Measurements from ENCODE around the gene MTR. TPM values are rescaled to one million over a fixed set of nuclear protein-coding genes. Genes with fewer than 3 reads are reported as not detected.

MTR gene
- total RNA-seq, 1 experiment from 2014 or later, result 14.2 TPM

DNA sequence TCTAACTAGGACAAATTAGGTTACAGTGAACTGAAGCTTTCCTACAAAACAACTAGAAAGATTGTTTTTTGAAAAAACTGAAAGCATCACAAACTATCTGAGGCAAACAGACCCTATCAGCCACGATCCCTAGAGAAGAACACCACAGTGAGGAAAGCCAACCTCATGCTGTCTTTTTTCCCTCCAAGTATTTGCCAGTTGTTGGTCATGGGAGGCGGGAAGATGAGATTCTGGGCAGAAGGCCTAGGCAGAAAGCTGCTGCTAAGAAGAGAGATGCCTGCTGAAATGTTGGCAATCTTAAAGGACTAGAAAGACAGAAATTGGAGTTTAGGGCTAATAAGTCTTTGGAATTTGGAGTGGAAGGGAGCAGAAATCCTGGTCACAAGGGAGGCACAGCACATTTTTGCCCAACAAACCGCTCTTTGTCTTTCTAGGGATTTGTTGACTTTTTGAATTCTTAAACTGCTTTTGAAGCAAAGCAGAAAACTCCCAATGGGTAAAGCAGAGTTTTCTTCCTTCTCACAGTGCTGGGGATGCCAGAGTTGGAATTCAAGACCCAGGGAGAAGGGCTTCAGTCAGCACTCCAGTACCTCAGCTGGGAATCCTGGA, 125.3 kb downstream of the MTR start:
- Histone ChIP-seq H3K9ac (ENCODE audit: low read length) (no peak overlapping the region), H3K4me3 (ENCODE audit: low read length) (no peak overlapping the region), H3K36me3 (ENCODE audit: low read depth, low read length) (no peaks in the 10 kb centered on the region), H3K79me2 (ENCODE audit: low read length) (no peaks in the 10 kb centered on the region), H4K20me1 (ENCODE audit: low read length) (no peaks in the 10 kb centered on the region), H3K9me2 (replicated peaks; ENCODE audit: low read length) (no peaks in the 10 kb centered on the region), H3F3A (ENCODE audit: low read length, unreplicated experiment) (no peaks in the 10 kb centered on the region), H3K4me2 (ENCODE audit: low read length) (no peak overlapping the region), H3K27ac (ENCODE audit: low read length) (no peak overlapping the region), H3K4me1 (ENCODE audit: insufficient read depth, low read length) (no peaks in the 10 kb centered on the region), H3K9me3 (ENCODE audit: low read length) (no peaks in the 10 kb centered on the region), H2AFZ (ENCODE audit: low read length) (no peak overlapping the region), H3K27me3 (ENCODE audit: low read length) (peaks cover 6% of the 10 kb centered on the region; the same call in 1 of the 2 replicates)
- no TSS peak for BruUV-seq (replicated peaks)
- ChIA-PET POLR2A (ENCODE audit: unreplicated experiment) (no interaction called here), CTCF (no interaction called here)
- intact Hi-C loops (cut with micrococcal nuclease), result no loop called here
- TF ChIP-seq, protein P1, sequence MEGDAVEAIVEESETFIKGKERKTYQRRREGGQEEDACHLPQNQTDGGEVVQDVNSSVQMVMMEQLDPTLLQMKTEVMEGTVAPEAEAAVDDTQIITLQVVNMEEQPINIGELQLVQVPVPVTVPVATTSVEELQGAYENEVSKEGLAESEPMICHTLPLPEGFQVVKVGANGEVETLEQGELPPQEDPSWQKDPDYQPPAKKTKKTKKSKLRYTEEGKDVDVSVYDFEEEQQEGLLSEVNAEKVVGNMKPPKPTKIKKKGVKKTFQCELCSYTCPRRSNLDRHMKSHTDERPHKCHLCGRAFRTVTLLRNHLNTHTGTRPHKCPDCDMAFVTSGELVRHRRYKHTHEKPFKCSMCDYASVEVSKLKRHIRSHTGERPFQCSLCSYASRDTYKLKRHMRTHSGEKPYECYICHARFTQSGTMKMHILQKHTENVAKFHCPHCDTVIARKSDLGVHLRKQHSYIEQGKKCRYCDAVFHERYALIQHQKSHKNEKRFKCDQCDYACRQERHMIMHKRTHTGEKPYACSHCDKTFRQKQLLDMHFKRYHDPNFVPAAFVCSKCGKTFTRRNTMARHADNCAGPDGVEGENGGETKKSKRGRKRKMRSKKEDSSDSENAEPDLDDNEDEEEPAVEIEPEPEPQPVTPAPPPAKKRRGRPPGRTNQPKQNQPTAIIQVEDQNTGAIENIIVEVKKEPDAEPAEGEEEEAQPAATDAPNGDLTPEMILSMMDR (conservative IDR thresholded peaks at IDR 0.05; ENCODE audit: low read depth, low read length), result no peak
- ATAC-seq, result no peak
- no peak for DNase-seq

GRCh38 chr1:236921610-236922009, 126.5 kb downstream of the MTR start:
- Histone ChIP-seq H2AFZ (ENCODE audit: low read length) (no peak overlapping the region), H3K79me2 (ENCODE audit: low read length) (no peaks in the 10 kb centered on the region), H3K27me3 (ENCODE audit: low read length) (peaks cover 11% of the 10 kb centered on the region; the same call in 1 of the 2 replicates), H3K27ac (ENCODE audit: low read length) (no peak overlapping the region), H3F3A (ENCODE audit: low read length, unreplicated experiment) (no peaks in the 10 kb centered on the region), H3K4me1 (ENCODE audit: insufficient read depth, low read length) (no peaks in the 10 kb centered on the region), H3K9ac (ENCODE audit: low read length) (no peak overlapping the region), H3K36me3 (ENCODE audit: low read depth, low read length) (no peaks in the 10 kb centered on the region), H4K20me1 (ENCODE audit: low read length) (no peaks in the 10 kb centered on the region), H3K9me2 (replicated peaks; ENCODE audit: low read length) (no peaks in the 10 kb centered on the region), H3K4me2 (ENCODE audit: low read length) (no peak overlapping the region), H3K4me3 (ENCODE audit: low read length) (no peak overlapping the region), H3K9me3 (ENCODE audit: low read length) (no peaks in the 10 kb centered on the region)
- CTCF ChIA-PET, result no interaction called here
- POLR2A ChIA-PET (ENCODE audit: unreplicated experiment), result no interaction called here
- ATAC-seq (no peak), DNase-seq (no peak)
- BruUV-seq (replicated peaks), result no TSS peak
- no peak for TF ChIP-seq EZH2phosphoT487 (IDR thresholded peaks at IDR 0.05; ENCODE audit: borderline replicate concordance, low read length)
- no peak for TF ChIP-seq EZH2 (IDR thresholded peaks at IDR 0.05; ENCODE audit: low read length, unreplicated experiment)
- TF ChIP-seq, protein P1 (conservative IDR thresholded peaks at IDR 0.05; ENCODE audit: low read depth, low read length), result no peak
- intact Hi-C loops (cut with micrococcal nuclease), result no loop called here

- H3K9me3 ChIP-seq (ENCODE audit: low read length), result no peaks in the 10 kb centered on the region
- H3F3A ChIP-seq (ENCODE audit: low read length, unreplicated experiment), result no peaks in the 10 kb centered on the region
- CTCF ChIA-PET, result no interaction called here
- no peaks in the 10 kb centered on the region for H3K79me2 ChIP-seq (ENCODE audit: low read length)
- H3K27me3 ChIP-seq (ENCODE audit: low read length), result peaks cover 11% of the 10 kb centered on the region; the same call in 1 of the 2 replicates
- H3K36me3 ChIP-seq (ENCODE audit: low read depth, low read length), result no peaks in the 10 kb centered on the region
- H3K9me2 ChIP-seq (replicated peaks; ENCODE audit: low read length), result no peaks in the 10 kb centered on the region
- no peak overlapping the region for H3K4me3 ChIP-seq (ENCODE audit: low read length)
- ATAC-seq (no peak), DNase-seq (no peak)
- no peaks in the 10 kb centered on the region for H4K20me1 ChIP-seq (ENCODE audit: low read length)
- BruUV-seq (replicated peaks), result no TSS peak
- H3K4me1 ChIP-seq (ENCODE audit: insufficient read depth, low read length), result no peaks in the 10 kb centered on the region
- TF ChIP-seq, protein P1 (conservative IDR thresholded peaks at IDR 0.05; ENCODE audit: low read depth, low read length), result no peak
- TF ChIP-seq EZH2 (IDR thresholded peaks at IDR 0.05; ENCODE audit: low read length, unreplicated experiment) (no peak), EZH2phosphoT487 (IDR thresholded peaks at IDR 0.05; ENCODE audit: borderline replicate concordance, low read length) (no peak)
- no peak overlapping the region for H2AFZ ChIP-seq (ENCODE audit: low read length)
- intact Hi-C loops (cut with micrococcal nuclease), result no loop called here
- POLR2A ChIA-PET (ENCODE audit: unreplicated experiment), result no interaction called here
- H3K4me2 ChIP-seq (ENCODE audit: low read length), result no peak overlapping the region
- H3K27ac ChIP-seq (ENCODE audit: low read length), result no peak overlapping the region
- no peak overlapping the region for H3K9ac ChIP-seq (ENCODE audit: low read length)
These were observed 127.1 kb downstream of the MTR start for GRCh38 chr1:236922190-236922589.
